Transverse colon (tissue), 4 donors: Measurements from ENCODE around the gene DAGLB.

Experiments used
- EP300 ChIP-seq: sonication (generic); formaldehyde crosslinking; IDR thresholded peaks from one replicate; pipeline ENCODE4 v1.6.1; 2017; ENCODE audit warnings: antibody characterized with exemption, low read depth
- POLR2AphosphoS5 ChIP-seq, 3 donors: sonication (generic); formaldehyde crosslinking; IDR thresholded peaks; one replicate each; pipeline ENCODE4 v1.6.1; 2016; ENCODE audit warnings: antibody characterized with exemption in 3 of 3
- TF ChIP-seq, protein P1 (sequence below), 5 experiments: fragments of 200-600 bp in 3 of 5; fragments of 450-650 bp in 2 of 5; sonication (generic) in 3 of 5; IDR thresholded peaks; 1 replicate in 2 of 5; 2 replicates in 3 of 5; pipeline ENCODE4 v1.5.1; 2016 to 2017; ENCODE audit warnings: antibody characterized with exemption in 5 of 5, inconsistent platforms in 3 of 5, mild to moderate bottlenecking in 2 of 5, moderate library complexity in 1 of 5

DNA sequence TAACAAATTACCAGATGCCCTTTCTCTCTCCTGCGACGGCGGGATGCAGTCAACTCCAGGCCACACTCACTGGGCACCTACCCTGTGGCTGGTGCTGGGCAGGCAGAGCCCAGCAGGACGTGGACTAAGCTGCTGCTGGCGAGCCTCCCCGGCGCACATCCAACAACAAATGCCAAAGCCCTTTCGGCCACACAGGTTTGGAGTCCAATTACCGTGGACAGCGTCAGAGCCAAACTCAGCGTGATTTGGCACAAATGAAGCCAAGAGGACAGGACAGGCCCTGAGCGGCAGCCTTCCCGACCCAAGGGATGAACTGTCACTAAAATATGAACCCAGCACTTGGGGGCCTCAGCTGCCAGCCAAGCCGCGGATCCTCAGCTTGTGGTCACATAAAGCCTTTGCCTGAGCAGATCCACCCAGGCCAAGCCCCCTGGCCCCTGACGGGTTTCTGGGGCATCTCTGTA lies 28.4 kb downstream of the DAGLB start:
- TF ChIP-seq EP300 (no peak), POLR2AphosphoS5 (IDR thresholded peaks at IDR 0.05) (no peak)
- TF ChIP-seq, protein P1, sequence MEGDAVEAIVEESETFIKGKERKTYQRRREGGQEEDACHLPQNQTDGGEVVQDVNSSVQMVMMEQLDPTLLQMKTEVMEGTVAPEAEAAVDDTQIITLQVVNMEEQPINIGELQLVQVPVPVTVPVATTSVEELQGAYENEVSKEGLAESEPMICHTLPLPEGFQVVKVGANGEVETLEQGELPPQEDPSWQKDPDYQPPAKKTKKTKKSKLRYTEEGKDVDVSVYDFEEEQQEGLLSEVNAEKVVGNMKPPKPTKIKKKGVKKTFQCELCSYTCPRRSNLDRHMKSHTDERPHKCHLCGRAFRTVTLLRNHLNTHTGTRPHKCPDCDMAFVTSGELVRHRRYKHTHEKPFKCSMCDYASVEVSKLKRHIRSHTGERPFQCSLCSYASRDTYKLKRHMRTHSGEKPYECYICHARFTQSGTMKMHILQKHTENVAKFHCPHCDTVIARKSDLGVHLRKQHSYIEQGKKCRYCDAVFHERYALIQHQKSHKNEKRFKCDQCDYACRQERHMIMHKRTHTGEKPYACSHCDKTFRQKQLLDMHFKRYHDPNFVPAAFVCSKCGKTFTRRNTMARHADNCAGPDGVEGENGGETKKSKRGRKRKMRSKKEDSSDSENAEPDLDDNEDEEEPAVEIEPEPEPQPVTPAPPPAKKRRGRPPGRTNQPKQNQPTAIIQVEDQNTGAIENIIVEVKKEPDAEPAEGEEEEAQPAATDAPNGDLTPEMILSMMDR (IDR thresholded peaks at IDR 0.05): no peak
